Kasumi-1 (cell line): ENCODE measurements around the gene HCRTR2.
"Not testable (repeated sequence)": the region's sequence is repeated elsewhere in the genome, so short reads cannot be mapped to it uniquely, and the experiment has no call there.

Source experiments
- DNase-seq, 2 experiments: peaks; one replicate each; lab custom pipeline; 2025; lab: John Stamatoyannopoulos, UW

HCRTR2 gene

GRCh38 chr6:55212156-55212555 is 37.8 kb downstream of the HCRTR2 start:
- no peak for DNase-seq

GRCh38 chr6:55220961-55221360 is 46.6 kb downstream of the HCRTR2 start:
- DNase-seq = no peak

- no peak for DNase-seq
These were observed 53.5 kb downstream of the HCRTR2 start for GRCh38 chr6:55227862-55228261.

- DNase-seq = no peak
These were observed 64.8 kb downstream of the HCRTR2 start for GRCh38 chr6:55239099-55239498.

GRCh38 chr6:55240975-55241605 is 66.8 kb downstream of the HCRTR2 start:
- peak; percentile 43 to 58 for DNase-seq

GRCh38 chr6:55250400-55250799 is 76.1 kb downstream of the HCRTR2 start:
- no peak for DNase-seq

GRCh38 chr6:55255113-55255512 is 80.8 kb downstream of the HCRTR2 start:
- no peak for DNase-seq

- no peak for DNase-seq
These were observed 85.9 kb downstream of the HCRTR2 start for GRCh38 chr6:55260181-55260580.

GRCh38 chr6:55265409-55266114 is 91.2 kb downstream of the HCRTR2 start:
- DNase-seq = no peak

GRCh38 chr6:55266896-55267295 is 92.6 kb downstream of the HCRTR2 start:
- DNase-seq = no peak

GRCh38 chr6:55276745-55277530 is 102.6 kb downstream of the HCRTR2 start:
- peak; percentile 51 to 63 for DNase-seq

- DNase-seq = no peak
These were observed 103.3 kb downstream of the HCRTR2 start for GRCh38 chr6:55277646-55278045.

- no peak for DNase-seq
These were observed 106.9 kb downstream of the HCRTR2 start for GRCh38 chr6:55281215-55281614.

GRCh38 chr6:55282115-55282514 is 107.8 kb downstream of the HCRTR2 start:
- no peak for DNase-seq

- peak in 1 of 2 experiments; percentile 6 for DNase-seq
These were observed 112.5 kb downstream of the HCRTR2 start for GRCh38 chr6:55286824-55287223.

GRCh38 chr6:55290736-55291135 is 116.4 kb downstream of the HCRTR2 start:
- no peak for DNase-seq

- DNase-seq = peak; percentile 19 to 31
These were observed 118.8 kb downstream of the HCRTR2 start for GRCh38 chr6:55293116-55293515.

- not testable (repeated sequence) for DNase-seq
These were observed 122.9 kb downstream of the HCRTR2 start for GRCh38 chr6:55297214-55297613.

GRCh38 chr6:55299286-55299985 is 125.1 kb downstream of the HCRTR2 start:
- no peak for DNase-seq

- DNase-seq = no peak
These were observed 130.4 kb downstream of the HCRTR2 start for GRCh38 chr6:55304747-55305146.

GRCh38 chr6:55319961-55320695 is 145.8 kb downstream of the HCRTR2 start:
- DNase-seq = no peak

GRCh38 chr6:55320696-55321086 is 146.4 kb downstream of the HCRTR2 start:
- no peak for DNase-seq
